K562 (cell line): Measurements from ENCODE around the gene DBF4B. TPM values are rescaled to one million over a fixed set of nuclear protein-coding genes. Genes with fewer than 3 reads are reported as not detected.

Source experiments
- BDP1 ChIP-seq: IDR thresholded peaks from 3 replicates; pipeline ENCODE4 v1.6.1; 2011; ENCODE audit not compliant: insufficient read length, insufficient read depth
- BHLHE40 ChIP-seq: IDR thresholded peaks from 2 replicates; pipeline ENCODE4 v1.6.1; 2011; ENCODE audit warnings: low read length, improper control_type of control experiment
- DPF2 ChIP-seq: fragments of 450-650 bp; IDR thresholded peaks from 2 replicates; pipeline ENCODE4 v1.6.1; 2016
- ETV1 ChIP-seq: fragments of 450-650 bp; conservative IDR thresholded peaks from 2 replicates; pipeline ENCODE4 v1.6.1; 2016; ENCODE audit warnings: missing genetic modification characterization, control low read depth, low read depth, missing compliant biosample characterization
- FOSL1 ChIP-seq: fragments of 200-800 bp; sonication (Bioruptor generic); conservative IDR thresholded peaks from 2 replicates; pipeline ENCODE4 v1.6.1; 2016; ENCODE audit warnings: missing genetic modification characterization, missing compliant biosample characterization
- JUNB ChIP-seq: fragments of 450-650 bp; formaldehyde crosslinking; conservative IDR thresholded peaks from 2 replicates; pipeline ENCODE4 v1.4.0; 2020; ENCODE audit warnings: mild to moderate bottlenecking
- KDM1A ChIP-seq, 2 experiments: fragments of 450-650 bp; IDR thresholded peaks; 2 replicates each; pipeline ENCODE4 v1.6.1; 2016; ENCODE audit warnings: mild to moderate bottlenecking in 2 of 2
- MTA3 ChIP-seq: fragments of 450-650 bp; formaldehyde crosslinking; IDR thresholded peaks from 2 replicates; pipeline ENCODE4 v1.6.1; 2017; ENCODE audit warnings: mild to moderate bottlenecking, borderline replicate concordance
- NR2C2 ChIP-seq, 2 experiments: fragments of 200-800 bp in 1 of 2; sonication (Bioruptor generic) in 1 of 2; sonication (generic) in 1 of 2; formaldehyde crosslinking in 1 of 2; IDR thresholded peaks; 2 replicates each; pipeline versions ENCODE4 v1.6.1 to v1.8.0; 2016 to 2022; ENCODE audit warnings: mild to moderate bottlenecking in 1 of 2, missing compliant biosample characterization in 1 of 2, missing genetic modification characterization in 1 of 2, missing genetic modification reagents in 1 of 2
- PCBP1 ChIP-seq: fragments of 200-400 bp; formaldehyde crosslinking; IDR thresholded peaks from 2 replicates; pipeline ENCODE4 v1.6.1; 2018; ENCODE audit warnings: mild to moderate bottlenecking, low read depth, low read length; ENCODE audit not compliant: poor library complexity, severe bottlenecking
- SRSF7 ChIP-seq: fragments of 200-400 bp; formaldehyde crosslinking; optimal IDR thresholded peaks from 2 replicates; pipeline ENCODE3; 2017; ENCODE audit warnings: mild to moderate bottlenecking, low read depth, low read length
- TAF1 ChIP-seq: IDR thresholded peaks from 2 replicates; pipeline ENCODE4 v1.6.1; 2011; ENCODE audit warnings: mild to moderate bottlenecking, low read length, moderate library complexity; ENCODE audit not compliant: insufficient read depth, control insufficient read depth, severe bottlenecking; ENCODE audit errors: extremely low read depth
- TCF7 ChIP-seq: sonication (generic); IDR thresholded peaks from 2 replicates; pipeline ENCODE4 v1.6.1; 2016; ENCODE audit warnings: antibody characterized with exemption, borderline replicate concordance
- THRA ChIP-seq: fragments of 450-650 bp; IDR thresholded peaks from 2 replicates; pipeline ENCODE4 v1.6.1; 2017; ENCODE audit warnings: mild to moderate bottlenecking, moderate library complexity
- TRIM28 ChIP-seq: fragments of 450-650 bp; IDR thresholded peaks from 2 replicates; pipeline ENCODE4 v1.6.1; 2017
- U2AF2 ChIP-seq: fragments of 200-400 bp; formaldehyde crosslinking; optimal IDR thresholded peaks from 2 replicates; pipeline ENCODE3; 2017; ENCODE audit warnings: low read depth, mild to moderate bottlenecking, low read length
- XRCC5 ChIP-seq: fragments of 200-400 bp; formaldehyde crosslinking; IDR thresholded peaks from 2 replicates; pipeline ENCODE4 v1.6.1; 2017; ENCODE audit warnings: low read depth, mild to moderate bottlenecking, low read length
- ZFP30 ChIP-seq: fragments of 250-450 bp; sonication (Bioruptor Pico); IDR thresholded peaks from 2 replicates; pipeline ENCODE4 v1.8.0; 2022; ENCODE audit warnings: moderate library complexity, mild to moderate bottlenecking, inconsistent platforms, borderline replicate concordance
- ZNF12 ChIP-seq: sonication (generic); formaldehyde crosslinking; IDR thresholded peaks from 2 replicates; pipeline ENCODE4 v1.4.0; 2020; ENCODE audit warnings: mild to moderate bottlenecking, missing genetic modification reagents
- ZNF121 ChIP-seq: sonication (generic); formaldehyde crosslinking; conservative IDR thresholded peaks from 2 replicates; pipeline ENCODE4 v1.8.0; 2022; ENCODE audit warnings: missing genetic modification reagents
- ZNF398 ChIP-seq: fragments of 250-450 bp; sonication (Bioruptor Pico); IDR thresholded peaks from 2 replicates; pipeline ENCODE4 v1.8.0; 2021; ENCODE audit warnings: moderate library complexity, mild to moderate bottlenecking, inconsistent platforms
- ZNF655 ChIP-seq: fragments of 250-450 bp; sonication (Bioruptor Pico); IDR thresholded peaks from 2 replicates; pipeline ENCODE4 v1.5.0; 2021
- polyA plus RNA-seq, 8 experiments: library from polyadenylated mRNA; depleted of rRNA in 4 of 8; stranded (reverse) in 5 of 8; unstranded in 3 of 8; fragments of >200 nt; fragmentation: Nextera tagmentation in 2 of 8; fragmentation: Illumina TruSeq in 1 of 8; extraction: Ambion mirVana in 2 of 8; extraction: Trizol in 1 of 8; gene quantifications; 2 replicates each; pipeline versions ENCODE4 v1.2.1 to v1.2.3, GENCODE V29; 2011 to 2014; ENCODE audit warnings: inconsistent platforms in 1 of 8, missing spikeins in 1 of 8
- total RNA-seq, 7 experiments: library from RNA; depleted of rRNA in 6 of 7; stranded (reverse); fragments of >200 nt in 6 of 7; fragmentation: Illumina TruSeq in 2 of 7; extraction: Trizol in 2 of 7; gene quantifications; 2 replicates each; pipeline versions ENCODE4 v1.2.1 to v1.2.3, GENCODE V29; 2011 to 2021; ENCODE audit warnings: low replicate concordance in 1 of 7

Gene DBF4B
- total and polyA plus RNA-seq, 9 of the 15 experiments (the other 6 are each of a cell fraction or from before 2014, with no cell fraction given), result 2.5 to 26.9 (median 14.6) TPM

GRCh38 chr17:44708401-44709263, at the start of gene DBF4B (continued):
- TF ChIP-seq ZNF655 (CRISPR knock-in tag) (no peak), ZNF121 (CRISPR knock-in tag) (peak; percentile 3; the same call in 1 of the 2 replicates), ZNF398 (no peak), MTA3 (peak; percentile 100), U2AF2 (no peak), SRSF7 (no peak), XRCC5 (peak; percentile 65; the same call in 1 of the 2 replicates), NR2C2 (CRISPR knock-in tag; IDR thresholded peaks at IDR 0.05) (no peak), NR2C2 (tag; IDR thresholded peaks at IDR 0.05) (peak; percentile 72), FOSL1 (tag) (no peak; the same call in 1 of the 2 replicates), JUNB (no peak), KDM1A (IDR thresholded peaks at IDR 0.05) (peak in 1 of 2 experiments; percentile 19; a peak in 1 of 4 replicates), TRIM28 (peak; percentile 70), TCF7 (no peak; the same call in 1 of the 2 replicates), DPF2 (no peak), BHLHE40 (no peak), PCBP1 (no peak), ZFP30 (CRISPR knock-in tag) (no peak), ETV1 (tag) (peak; percentile 81), BDP1 (no peak), ZNF12 (CRISPR knock-in tag) (no peak), THRA (no peak), TAF1 (peak; percentile 70)
